Measurements from ENCODE around the gene COX4I1.

COX4I1 gene

GRCh38 chr16:85835227-85835751, 35.8 kb downstream of the COX4I1 start:
- no peak overlapping the region for H3K4me3 ChIP-seq (ENCODE audit: low read depth, low read length)
- POLR2A ChIA-PET, result no interaction called here
- no peak overlapping the region for H3K27ac ChIP-seq (ENCODE audit: extremely low read depth, low read depth, low read length)
- CTCF ChIA-PET, result no interaction called here
- H3K4me1 ChIP-seq (ENCODE audit: control insufficient read depth, insufficient read depth, low read length), result no peaks in the 10 kb centered on the region
- H3K9me3 ChIP-seq (ENCODE audit: control insufficient read depth, insufficient read depth, low read depth, low read length), result no peaks in the 10 kb centered on the region
- TF ChIP-seq ZNF157 (tag by site-specific recombination; IDR thresholded peaks at IDR 0.05), result no peak
- no peak for TF ChIP-seq ZNF132 (tag by site-specific recombination; IDR thresholded peaks at IDR 0.05; ENCODE audit: borderline replicate concordance)
- TF ChIP-seq ZNF792 (tag by site-specific recombination; IDR thresholded peaks at IDR 0.05), result no peak
- TF ChIP-seq ZNF239 (tag by site-specific recombination; IDR thresholded peaks at IDR 0.05), result no peak
- no peak for TF ChIP-seq PRDM2 (tag by site-specific recombination; IDR thresholded peaks at IDR 0.05; ENCODE audit: borderline replicate concordance)
- H3K36me3 ChIP-seq (ENCODE audit: control insufficient read depth in 2 of 2, insufficient read depth in 1 of 2, low read length in 2 of 2), result no peaks in the 10 kb centered on the region

- no peaks in the 10 kb centered on the region for H3K4me1 ChIP-seq (ENCODE audit: control insufficient read depth, insufficient read depth, low read length)
- CTCF ChIA-PET, result interaction anchor here (1.0 kb wide), 1 partner anchor 81 kb away, joined by 3 read pairs; no protein-coding TSS in a partner anchor
- no peak overlapping the region for H3K4me3 ChIP-seq (ENCODE audit: low read depth, low read length)
- TF ChIP-seq ZBTB48 (tag by site-specific recombination; IDR thresholded peaks at IDR 0.05) (no peak), ZNF202 (tag by site-specific recombination; IDR thresholded peaks at IDR 0.05; ENCODE audit: borderline replicate concordance) (no peak), TSHZ1 (tag by site-specific recombination; IDR thresholded peaks at IDR 0.05; ENCODE audit: borderline replicate concordance) (no peak), TCF7L2 (IDR thresholded peaks at IDR 0.05; ENCODE audit: borderline replicate concordance, low read depth, low read length) (no peak), TRIM28 (IDR thresholded peaks at IDR 0.05; ENCODE audit: borderline replicate concordance, low read length) (no peak), BCL6B (tag by site-specific recombination; IDR thresholded peaks at IDR 0.05) (no peak), KLF17 (tag by site-specific recombination; IDR thresholded peaks at IDR 0.05) (no peak), ZNF148 (tag by site-specific recombination; IDR thresholded peaks at IDR 0.05; ENCODE audit: borderline replicate concordance) (no peak), GFI1B (tag by site-specific recombination; IDR thresholded peaks at IDR 0.05) (no peak), ZNF701 (tag by site-specific recombination; IDR thresholded peaks at IDR 0.05) (no peak), ZNF514 (tag by site-specific recombination; IDR thresholded peaks at IDR 0.05) (no peak), ZNF785 (tag by site-specific recombination; IDR thresholded peaks at IDR 0.05) (no peak), KLF7 (tag by site-specific recombination; IDR thresholded peaks at IDR 0.05; ENCODE audit: borderline replicate concordance) (no peak), ZNF610 (tag by site-specific recombination; IDR thresholded peaks at IDR 0.05; ENCODE audit: borderline replicate concordance) (no peak)
These were observed 36.6 kb downstream of the COX4I1 start for GRCh38 chr16:85835956-85836705.

More at GRCh38 chr16:85835956-85836705, 36.6 kb downstream of the COX4I1 start:
- POLR2A ChIA-PET, result interaction anchor here (0.5 kb wide), 1 partner anchor 1848 kb away, joined by 3 read pairs; no protein-coding TSS in a partner anchor
- Histone ChIP-seq H3K27ac (ENCODE audit: extremely low read depth, low read depth, low read length) (no peak overlapping the region), H3K36me3 (ENCODE audit: control insufficient read depth in 2 of 2, insufficient read depth in 1 of 2, low read length in 2 of 2) (no peaks in the 10 kb centered on the region), H3K9me3 (ENCODE audit: control insufficient read depth, insufficient read depth, low read depth, low read length) (no peaks in the 10 kb centered on the region)
